ENCODE measurements around the gene TPP1.

DNA sequence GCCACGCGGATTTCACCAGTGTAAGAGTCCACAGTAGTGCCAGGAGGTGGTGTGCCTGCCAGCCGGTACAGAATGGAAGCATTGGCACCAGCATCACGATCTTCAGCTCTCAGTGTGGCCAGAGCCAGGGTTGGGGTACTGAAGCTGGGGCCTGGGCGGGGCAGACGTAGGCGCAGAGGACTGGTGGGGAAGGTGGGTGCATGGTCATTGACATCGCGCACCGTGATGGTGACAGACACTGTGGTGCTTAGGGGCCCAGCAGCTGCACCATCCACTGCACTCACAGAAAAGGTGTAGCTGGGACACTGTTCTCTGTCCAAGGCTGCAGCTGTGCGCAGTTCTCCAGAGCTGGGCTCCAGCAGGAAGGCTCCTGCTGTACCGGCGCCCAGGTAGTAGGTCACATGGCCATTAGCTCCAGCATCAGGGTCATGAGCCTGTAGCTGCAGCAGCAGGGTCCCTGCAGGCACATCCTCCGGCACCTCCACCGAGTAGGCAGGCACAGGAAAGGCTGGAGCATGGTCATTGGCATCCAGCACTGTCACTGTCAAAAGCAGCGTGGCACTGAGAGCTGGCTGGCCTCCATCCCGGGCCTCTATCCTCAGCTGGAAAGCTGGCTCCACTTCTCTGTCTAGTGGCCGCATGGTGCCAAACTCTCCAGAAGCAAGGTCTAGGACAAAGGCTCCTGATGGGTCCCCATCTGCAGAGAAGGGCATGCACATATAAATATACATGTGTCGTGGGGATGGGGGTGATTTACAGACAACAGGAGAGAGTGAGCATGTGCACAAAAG lies 7.9 kb upstream of the TPP1 start:
- TF ChIP-seq, protein P1, sequence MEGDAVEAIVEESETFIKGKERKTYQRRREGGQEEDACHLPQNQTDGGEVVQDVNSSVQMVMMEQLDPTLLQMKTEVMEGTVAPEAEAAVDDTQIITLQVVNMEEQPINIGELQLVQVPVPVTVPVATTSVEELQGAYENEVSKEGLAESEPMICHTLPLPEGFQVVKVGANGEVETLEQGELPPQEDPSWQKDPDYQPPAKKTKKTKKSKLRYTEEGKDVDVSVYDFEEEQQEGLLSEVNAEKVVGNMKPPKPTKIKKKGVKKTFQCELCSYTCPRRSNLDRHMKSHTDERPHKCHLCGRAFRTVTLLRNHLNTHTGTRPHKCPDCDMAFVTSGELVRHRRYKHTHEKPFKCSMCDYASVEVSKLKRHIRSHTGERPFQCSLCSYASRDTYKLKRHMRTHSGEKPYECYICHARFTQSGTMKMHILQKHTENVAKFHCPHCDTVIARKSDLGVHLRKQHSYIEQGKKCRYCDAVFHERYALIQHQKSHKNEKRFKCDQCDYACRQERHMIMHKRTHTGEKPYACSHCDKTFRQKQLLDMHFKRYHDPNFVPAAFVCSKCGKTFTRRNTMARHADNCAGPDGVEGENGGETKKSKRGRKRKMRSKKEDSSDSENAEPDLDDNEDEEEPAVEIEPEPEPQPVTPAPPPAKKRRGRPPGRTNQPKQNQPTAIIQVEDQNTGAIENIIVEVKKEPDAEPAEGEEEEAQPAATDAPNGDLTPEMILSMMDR (IDR thresholded peaks at IDR 0.05): no peak
- TF ChIP-seq EP300 (IDR thresholded peaks at IDR 0.05): no peak
